T-helper 2 cell (primary cell): ENCODE measurements around the gene FANCC.
"Not testable (repeated sequence)": the region's sequence is repeated elsewhere in the genome, so short reads cannot be mapped to it uniquely, and the experiment has no call there.

Experiments
- DNase-seq, 5 experiments: peaks; one replicate each; pipeline versions ENCODE4 v3.0.0 to v3.0.0-alpha.2; 2012 to 2022

FANCC gene

DNA sequence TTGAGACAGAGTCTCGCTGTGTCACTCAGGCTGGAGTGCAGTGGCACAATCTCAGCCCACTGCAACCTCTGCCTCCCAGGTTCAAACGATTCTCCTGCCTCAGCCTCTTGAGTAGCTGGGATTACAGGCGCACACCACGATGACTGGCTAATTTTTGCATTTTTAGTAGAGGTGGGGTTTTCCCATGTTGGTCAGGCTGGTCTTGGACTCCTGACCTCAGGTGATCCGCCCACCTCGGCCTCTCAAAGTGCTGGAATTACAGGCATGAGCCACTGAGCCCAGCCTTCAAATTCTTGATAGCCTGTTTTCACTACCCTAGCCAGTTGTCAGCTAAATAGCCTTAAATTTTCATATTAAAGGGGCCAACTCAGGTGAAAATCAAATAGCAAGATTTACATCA lies 11.6 kb upstream of the FANCC start:
- DNase-seq = not testable (repeated sequence)

DNA sequence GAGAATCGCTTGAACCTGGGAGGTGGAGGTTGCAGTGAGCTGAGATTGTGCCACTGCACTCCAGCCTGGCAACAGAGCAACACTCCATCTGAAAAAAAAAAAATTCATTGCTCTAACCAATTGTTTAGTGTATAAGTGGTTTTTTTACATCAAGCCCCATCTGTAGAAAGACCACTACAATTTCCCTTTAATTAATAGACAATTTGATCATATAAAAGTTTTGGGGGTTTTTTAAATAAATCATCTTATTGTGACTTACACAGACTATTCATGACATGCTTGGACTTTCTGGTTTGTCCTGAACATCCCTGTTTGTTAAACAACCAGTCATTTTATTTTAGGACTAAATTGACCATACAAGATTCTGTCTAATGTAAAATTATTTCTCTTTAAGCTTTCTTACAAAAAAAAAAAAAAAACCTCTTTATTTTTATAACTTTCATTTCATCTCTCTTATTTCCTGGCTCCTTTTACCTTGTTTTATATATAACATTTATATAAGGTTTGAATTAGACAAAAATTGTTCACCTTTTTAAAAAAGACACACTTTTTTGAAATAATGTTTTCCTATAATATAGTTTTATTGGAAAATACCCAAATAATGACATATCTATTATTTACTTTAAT lies 9.8 kb upstream of the FANCC start:
- no peak for DNase-seq

DNA sequence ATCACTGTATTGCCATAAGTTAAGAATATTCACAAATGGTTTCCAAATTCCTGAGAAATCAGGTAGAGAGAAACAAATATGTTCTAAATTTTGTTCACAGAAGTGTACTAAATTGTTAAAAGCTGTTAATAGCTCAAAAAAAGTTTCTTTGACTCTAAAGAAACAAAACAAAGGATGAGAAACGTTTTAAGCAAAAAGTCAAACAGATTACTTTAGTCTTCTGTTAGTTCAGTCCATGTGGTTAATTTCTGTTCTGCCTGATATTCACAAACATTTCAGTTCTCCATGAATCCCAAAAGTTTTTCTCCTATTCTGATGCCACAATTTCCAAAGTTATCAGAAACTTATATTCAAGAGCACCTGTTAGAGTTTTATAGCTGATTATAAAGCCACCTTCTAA lies 7.7 kb upstream of the FANCC start:
- no peak for DNase-seq

DNA sequence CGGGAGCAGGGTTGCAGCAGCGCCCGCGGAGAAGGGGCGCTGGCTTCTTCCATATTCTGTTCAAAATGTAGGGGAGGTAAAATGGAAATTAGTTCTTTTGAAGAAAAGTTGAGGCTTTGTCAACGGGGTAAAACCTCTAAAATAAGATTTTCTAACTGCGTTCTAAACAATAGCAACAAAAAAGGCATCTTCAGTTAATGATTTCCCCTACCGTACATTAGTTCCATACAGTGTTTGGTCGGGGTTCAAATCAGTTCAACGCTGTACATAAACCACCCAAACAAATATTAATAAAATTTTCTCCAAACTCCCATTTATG lies 343 bp upstream of the FANCC start:
- no peak for DNase-seq

DNA sequence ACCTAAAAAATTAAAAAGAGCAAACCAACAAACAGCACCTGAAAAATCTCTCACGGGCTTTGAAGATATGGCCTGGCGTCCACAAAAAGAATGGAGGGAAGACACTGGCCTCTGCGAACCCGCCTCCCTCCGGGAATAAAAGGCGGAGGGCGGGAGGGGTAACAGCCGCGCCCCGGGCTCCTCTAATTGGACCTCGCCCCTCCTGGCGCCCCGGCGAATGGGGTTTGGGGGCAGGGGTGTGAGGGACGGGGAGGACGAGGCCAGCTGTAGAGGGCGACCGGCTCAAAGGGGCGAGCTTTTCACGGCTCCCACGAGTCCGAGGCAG lies 753 bp downstream of the FANCC start:
- peak in 1 of 5 experiments; percentile 67 for DNase-seq

DNA sequence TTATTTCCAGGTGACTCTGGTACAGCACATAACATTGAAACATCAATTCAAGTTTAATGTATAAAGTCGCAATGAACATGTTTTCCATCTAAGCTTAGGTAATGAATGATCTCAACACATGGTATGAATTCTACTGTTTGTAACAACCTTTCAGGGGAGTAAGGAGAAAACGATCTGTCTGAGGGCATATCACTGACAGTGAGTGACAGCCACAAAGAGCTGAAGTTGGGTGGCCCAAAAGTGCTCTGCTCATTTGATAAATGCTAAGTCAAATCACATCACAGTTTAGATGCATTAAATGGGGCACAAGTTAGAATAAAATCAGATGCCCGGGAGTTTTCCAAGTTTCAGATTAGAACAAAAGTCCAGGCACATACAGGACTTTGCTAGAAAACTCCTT lies 1.2 kb downstream of the FANCC start:
- no peak for DNase-seq

DNA sequence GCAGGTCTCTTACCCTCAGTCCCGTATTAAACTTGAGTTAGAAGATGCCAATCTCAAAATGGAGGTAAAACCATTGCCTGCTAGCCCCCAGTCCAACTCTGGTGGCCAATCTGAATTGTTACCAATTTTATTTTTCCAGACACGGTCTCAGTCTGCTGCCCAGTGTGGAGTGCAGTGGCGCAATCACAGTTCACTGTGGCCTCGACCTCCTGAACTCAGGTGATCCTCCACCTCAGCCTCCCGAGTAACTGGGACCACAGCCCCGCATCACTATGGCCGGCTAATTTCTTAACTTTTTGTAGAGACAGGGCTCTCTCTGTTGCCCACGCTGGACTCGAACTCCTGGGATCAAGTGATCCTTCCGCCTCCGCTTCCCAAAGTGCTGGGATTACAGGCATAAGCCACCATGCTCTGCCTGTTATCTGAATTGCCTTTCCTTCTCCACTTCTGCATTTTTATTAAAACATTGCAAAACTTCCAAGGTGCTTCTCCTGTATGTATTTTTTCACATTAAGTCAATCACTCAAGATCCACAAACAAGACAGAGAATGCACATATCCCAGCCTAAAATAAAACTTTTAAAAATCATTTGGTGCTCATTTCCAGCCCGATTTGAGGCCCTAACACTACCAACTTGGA lies 2.3 kb downstream of the FANCC start:
- DNase-seq = no peak

DNA sequence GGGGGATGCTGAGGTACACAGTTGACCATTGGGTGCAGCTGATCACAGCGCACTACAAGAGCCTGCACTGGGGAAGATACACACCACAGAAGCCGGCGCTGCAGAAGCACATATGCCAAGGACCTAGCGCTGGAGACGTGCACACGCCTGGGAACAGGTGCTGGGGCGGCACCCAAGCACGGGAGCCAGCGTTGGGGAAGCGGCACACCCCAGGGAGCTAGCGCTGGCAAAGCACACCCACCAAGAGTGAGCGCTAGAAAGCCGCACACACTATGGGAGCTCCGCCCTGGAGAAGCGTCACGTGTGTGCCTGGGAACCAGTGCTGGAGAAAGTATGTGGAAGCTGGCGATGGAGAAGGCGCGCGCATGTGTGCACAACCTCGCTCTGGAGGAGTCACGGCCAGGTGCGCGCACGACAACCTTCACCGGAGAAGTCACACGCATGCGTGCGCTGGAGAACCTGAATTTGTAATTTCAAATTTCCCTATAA lies 4.5 kb downstream of the FANCC start:
- peak in 1 of 5 experiments; percentile 9 for DNase-seq

DNA sequence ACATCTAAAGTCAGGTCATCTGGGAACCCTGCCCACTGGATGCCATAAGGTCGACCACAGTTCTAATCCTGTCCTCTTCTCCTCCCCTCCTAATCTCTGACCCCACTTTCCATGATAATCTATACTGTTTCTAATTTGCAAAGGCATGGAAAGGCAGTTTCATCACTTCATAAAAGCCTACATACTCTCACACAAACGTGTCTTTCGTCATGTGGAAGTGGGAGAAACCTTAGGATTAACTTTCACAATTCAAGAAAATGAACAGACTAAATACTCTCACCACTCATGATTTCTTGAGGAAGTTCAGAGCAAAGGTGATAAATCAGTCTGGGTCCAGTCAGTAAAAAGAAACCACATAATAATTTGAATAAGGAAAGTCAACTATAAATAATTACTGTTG lies 5.5 kb downstream of the FANCC start:
- DNase-seq = no peak

DNA sequence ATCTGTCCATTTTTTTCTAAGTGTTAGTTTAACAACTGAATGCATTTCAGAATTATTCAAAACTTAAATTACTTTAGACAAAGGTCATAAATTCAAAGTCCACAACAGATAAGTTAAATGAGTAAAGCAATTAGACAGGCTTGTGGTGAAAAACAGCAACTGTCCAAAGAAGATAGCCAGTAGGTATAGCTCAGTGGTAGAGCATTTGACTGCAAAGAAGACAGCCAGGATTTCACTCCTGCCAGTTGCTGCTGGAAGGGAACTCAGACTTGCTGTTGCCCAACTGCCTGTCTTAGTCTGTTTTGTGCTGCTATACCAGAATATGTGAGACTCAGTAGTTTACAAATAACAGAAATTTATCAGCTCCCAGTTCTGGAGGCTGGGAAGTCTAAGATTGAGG lies 10.0 kb downstream of the FANCC start:
- DNase-seq = no peak

DNA sequence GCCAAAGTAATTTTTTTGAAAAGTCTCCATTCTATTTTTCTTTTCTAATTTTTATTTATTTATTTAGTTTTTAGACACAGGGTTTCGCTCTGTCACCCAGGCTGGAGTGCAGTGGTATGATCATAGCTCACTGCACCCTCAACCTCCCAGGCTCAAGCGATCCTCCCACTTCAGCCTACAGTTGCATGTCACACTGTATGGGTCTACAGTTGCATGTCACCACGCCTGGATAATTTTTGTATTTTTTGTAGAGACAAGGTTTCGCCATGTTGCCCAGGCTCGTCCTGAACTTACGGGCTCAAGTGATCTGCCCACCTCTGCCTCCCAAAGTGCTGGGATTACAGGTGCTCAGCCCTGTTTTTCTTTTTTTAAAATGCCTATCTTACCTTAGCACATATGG lies 10.7 kb downstream of the FANCC start:
- no peak for DNase-seq

DNA sequence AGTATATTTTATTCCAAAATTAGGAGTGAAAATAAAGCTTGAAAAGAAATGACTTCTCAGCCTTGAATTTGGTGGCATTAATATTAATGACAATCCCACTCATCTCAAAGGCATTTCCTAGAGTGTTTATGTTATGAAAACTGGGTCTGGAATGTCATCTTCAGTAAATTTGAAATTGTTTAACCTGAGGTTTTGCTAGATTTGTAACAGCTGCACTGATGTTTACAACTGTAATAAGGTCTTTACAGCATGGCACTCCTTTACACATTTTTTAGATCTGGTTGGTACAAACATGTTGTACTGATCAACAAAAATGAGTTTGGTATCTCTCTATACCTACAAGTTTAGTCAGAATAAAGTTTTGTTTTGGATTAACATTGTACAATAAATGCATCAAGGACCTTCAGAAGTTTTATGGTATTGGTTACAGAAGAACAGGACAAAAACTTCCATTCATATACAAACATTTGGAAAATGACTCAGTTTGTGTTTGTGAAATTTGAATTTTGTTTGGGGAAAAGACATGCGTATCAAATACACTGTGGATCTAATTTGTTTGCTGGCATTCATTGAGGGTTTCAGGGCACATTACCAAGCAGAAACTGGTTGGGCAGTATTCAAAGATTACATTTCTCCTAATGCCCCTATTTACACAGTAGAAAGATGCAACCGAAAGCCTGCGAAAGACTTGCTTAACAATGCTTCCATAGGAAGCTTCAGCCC lies 11.6 kb downstream of the FANCC start:
- no peak for DNase-seq

DNA sequence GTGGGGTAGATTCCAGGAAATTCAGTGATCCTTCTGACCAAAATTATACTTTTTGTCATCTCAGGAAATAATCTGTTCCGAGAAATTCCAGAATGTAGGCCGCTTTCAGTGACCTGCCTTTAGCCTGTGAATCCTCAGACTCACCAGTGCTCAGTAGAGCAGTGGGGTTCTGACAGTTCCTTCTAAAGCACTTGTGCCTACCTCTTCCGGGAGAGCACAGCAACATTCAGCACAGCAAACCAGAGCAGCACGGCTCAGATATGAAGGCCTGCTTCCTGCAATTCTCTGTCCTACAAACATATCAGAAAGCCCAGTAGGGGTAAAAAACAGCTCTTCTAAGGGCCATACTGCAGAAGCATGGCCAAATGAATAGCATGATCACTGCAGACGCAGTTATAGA lies 15.0 kb downstream of the FANCC start:
- peak in 1 of 5 experiments; percentile 38 for DNase-seq

DNA sequence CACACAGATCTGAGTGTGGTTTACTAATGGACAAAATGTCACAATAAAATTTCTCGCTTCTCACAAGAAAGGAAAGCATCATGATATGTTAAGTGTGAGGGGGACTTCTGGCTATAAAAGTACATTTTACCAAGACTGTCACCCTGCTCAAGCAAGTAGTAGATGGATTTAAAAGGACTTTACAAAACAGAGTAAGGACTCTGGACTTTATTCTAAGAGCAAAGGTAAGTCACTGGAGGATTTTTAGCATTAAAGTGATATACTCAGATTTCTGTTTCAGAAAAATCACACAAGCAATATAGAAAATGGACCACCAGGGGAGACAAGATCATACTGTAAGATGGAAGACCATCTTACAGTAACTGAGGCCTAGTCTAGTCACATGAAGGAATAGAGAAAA lies 19.7 kb downstream of the FANCC start:
- DNase-seq = peak in 1 of 5 experiments; percentile 32

DNA sequence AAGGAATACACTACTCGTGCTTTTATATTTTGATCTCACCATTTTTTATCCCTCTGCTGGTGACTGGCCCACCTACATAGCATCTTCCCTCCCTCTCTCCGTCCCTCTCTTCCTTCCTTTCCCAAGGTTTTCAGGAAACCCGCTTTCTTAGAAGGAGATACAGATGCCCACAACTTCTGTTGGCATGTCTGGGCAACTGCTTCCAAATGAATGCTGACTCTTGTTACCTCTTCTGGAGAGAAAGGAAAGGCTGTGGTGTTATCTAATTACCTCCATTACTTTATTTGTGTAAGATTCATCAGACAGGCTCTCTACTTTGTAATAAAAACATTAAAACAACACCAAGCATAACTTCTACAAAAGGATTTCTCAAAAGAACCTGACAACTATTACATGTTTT lies 20.2 kb downstream of the FANCC start:
- DNase-seq = no peak

DNA sequence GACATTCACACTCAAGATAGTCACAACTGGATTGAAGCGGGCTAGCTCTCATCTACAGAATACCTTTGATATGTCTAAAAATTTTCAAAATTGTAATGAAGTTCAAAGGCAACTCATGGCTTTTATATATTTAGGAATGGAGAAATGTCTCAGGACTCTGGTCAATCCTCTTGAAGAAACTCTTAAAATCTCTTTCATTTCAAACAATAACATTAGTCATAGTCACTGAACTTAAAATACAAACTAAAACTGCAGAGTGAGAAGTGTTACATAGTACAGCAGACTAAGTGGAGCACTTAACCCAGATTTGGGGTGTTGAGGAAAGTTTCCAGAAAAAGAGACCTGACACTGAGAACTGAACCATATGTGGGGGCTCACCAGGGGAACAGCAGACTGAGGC lies 20.7 kb downstream of the FANCC start:
- no peak for DNase-seq

DNA sequence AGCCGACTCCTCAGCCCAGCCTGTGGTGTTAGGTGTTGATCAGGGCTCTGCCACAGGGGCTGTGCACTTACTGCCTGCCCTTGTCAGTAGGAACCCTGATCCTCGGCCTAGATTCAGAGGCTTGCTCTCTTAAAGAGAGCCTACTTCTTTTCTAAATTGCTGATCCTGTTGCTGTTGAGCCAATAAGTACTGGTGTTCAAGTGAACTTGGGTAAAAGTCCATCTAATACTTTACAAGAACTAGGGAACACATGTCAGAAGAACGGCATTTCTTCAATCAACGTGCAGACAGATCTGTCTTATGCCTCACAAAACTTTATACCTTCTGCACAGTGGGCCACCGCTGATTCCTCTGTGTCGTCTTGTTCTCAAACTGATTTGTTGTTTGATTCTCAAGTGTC lies 24.2 kb downstream of the FANCC start:
- DNase-seq = not testable (repeated sequence)

DNA sequence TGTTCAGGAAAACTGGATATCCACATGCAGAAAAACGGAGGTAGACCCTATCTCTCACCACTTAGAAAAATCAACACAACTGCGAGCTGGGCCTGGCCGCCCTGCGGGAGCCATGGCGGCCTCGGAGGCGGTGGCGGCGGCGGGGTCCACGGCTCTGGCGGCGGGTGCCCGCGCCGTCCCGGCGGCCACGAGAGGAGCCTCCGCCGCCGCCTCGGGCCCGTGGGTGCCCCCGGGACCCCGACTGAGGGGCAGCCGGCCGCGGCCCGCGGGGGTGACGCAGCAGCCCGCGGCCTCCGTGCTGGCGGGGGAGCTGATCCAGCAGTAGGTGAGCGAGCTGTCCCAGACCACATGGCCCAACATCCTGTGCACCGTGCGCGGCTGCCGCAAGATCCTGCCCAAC lies 25.3 kb downstream of the FANCC start:
- DNase-seq = no peak

DNA sequence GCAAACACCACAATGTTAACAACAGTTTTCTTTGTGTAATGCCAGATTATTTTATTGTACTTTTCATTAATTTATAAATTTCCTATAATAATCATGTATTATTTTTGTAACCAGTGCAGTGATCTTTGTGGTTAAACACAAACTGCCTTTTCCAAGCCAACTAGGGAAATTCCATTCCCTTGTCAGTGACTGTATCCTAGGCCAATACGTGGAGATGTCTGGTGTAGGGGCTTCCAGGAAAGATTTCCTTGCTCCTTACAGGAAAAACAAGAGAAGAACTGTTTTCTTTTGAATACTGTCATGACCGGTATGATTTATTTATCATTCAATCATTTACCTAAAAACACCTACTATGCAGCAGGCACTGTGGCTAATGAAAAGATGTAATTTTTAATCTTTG lies 31.4 kb downstream of the FANCC start:
- DNase-seq = no peak

DNA sequence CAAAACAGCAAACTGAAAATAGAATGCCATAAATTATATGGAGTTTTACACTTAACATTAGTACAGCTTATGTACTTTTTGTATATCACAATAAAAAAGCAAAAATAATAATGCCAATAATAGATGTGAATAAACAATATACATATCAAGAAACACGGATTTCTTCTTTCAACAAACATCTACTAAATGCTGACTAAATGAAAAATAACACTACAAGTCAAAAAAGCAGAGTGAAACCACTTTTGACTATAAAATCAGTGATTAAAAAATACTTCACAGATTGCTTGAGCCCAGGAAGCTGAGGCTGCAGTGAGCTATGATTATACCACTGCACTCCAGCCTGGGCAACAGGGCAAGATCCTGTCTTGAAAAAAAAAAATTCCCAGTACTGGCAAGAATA lies 32.2 kb downstream of the FANCC start:
- DNase-seq = no peak

DNA sequence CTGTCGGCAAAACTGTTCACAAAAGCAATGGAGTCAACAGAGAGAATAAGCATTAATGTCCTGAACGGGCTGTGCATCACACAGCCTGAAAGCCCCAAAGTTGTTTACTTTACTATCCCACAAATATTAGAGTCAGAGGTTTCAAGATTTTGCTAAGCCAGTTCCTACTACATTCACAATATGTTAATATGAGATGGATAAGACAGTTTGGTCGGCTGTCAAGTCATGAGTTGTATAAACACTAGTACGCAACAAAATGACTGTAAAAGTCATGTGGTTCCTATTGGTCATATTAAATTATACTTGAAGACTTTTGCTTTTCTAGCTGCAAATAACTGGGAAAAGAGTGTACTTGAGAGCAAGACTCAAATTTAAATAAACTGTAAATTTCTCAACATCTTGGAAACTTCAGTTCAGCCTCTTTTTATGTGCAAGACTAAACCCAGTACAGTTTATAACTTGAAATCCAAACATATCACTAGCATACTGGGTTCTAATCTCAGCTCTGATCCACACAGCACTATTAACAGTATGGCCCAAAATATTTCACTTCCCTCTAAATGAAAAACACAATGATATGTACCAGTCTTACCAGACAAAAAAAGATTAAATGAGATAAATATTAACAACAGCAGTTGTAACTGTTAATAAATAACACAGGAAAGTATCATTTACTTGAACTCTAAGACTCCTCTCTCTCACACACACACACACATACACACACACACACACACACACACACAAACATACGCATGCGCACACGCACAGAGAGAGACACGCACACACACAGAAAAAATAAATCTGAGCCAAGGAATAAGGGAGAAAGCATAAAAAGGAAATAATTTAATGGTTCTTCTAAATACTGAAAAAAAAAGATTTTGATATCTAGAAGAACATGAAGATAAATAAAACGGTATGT lies 33.1 kb downstream of the FANCC start:
- DNase-seq = no peak

DNA sequence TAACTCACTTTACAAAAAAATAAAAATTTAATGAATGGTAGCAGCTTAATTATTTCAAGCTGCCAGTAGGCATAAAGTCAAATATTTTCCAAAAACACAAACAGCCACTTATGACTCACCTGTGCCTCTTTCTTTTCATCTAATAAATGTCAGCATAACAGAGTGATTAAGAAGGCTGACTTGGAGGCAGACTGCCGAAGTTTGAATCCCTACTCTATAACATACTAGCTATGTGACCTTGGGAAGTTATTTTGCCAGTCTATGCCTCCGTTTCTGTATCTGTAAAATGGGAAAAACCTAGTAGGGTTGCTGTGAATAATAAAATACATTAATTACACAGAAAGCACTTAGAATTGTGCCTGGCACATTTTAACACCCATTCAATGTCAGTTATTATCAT lies 33.8 kb downstream of the FANCC start:
- DNase-seq = no peak

DNA sequence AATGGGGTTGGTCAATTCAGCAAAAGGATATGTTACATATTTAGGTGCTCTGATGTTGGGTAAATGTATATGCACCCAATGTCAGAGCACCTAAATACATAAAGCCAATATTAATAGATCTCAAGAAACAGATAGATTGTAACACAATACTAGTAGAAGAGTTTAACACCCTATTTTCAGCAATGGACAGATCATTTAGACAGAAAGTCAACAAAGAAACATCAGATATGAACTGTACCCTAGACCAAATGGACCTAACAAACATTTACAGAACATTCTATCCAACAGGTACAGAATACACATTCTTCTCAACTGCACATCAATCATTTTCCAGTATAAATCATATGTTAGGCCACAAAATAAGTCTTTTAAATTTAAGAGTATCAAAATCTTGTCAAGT lies 35.2 kb downstream of the FANCC start:
- DNase-seq = no peak
